ENCODE measurements around the gene KRT5.

Gene KRT5

GRCh38 chr12:52535574-52535973, 15.4 kb upstream of the KRT5 start:
- DNase-seq = peak; percentile 27

- DNase-seq = no peak
Measured at GRCh38 chr12:52534482-52534881, 14.3 kb upstream of the KRT5 start.

GRCh38 chr12:52533686-52534470, 13.7 kb upstream of the KRT5 start:
- DNase-seq = no peak

GRCh38 chr12:52532636-52533035, 12.4 kb upstream of the KRT5 start:
- DNase-seq = no peak

- DNase-seq = no peak
Measured at GRCh38 chr12:52531566-52532300, 11.5 kb upstream of the KRT5 start.

- DNase-seq = no peak
Measured at GRCh38 chr12:52530905-52531304, 10.7 kb upstream of the KRT5 start.

GRCh38 chr12:52530366-52530765, 10.2 kb upstream of the KRT5 start:
- no peak for DNase-seq

- DNase-seq = no peak
Measured at GRCh38 chr12:52529846-52530245, 9.7 kb upstream of the KRT5 start.

GRCh38 chr12:52529417-52529816, 9.2 kb upstream of the KRT5 start:
- no peak for DNase-seq

GRCh38 chr12:52528641-52529143, 8.5 kb upstream of the KRT5 start:
- DNase-seq = no peak

GRCh38 chr12:52527121-52527800, 7.1 kb upstream of the KRT5 start:
- no peak for DNase-seq

GRCh38 chr12:52526511-52526951, 6.3 kb upstream of the KRT5 start:
- DNase-seq = no peak

- DNase-seq = no peak
Measured at GRCh38 chr12:52525661-52526499, 5.7 kb upstream of the KRT5 start.

GRCh38 chr12:52524898-52525591, 4.9 kb upstream of the KRT5 start:
- no peak for DNase-seq

- DNase-seq = no peak
Measured at GRCh38 chr12:52524241-52524897, 4.2 kb upstream of the KRT5 start.

- DNase-seq = no peak
Measured at GRCh38 chr12:52523824-52524223, 3.6 kb upstream of the KRT5 start.

GRCh38 chr12:52522346-52523011, 2.3 kb upstream of the KRT5 start:
- DNase-seq = no peak

- no peak for DNase-seq
Measured at GRCh38 chr12:52521568-52522266, 1.5 kb upstream of the KRT5 start.

GRCh38 chr12:52521175-52521567, 977 bp upstream of the KRT5 start:
- DNase-seq = no peak

GRCh38 chr12:52519387-52519703, 849 bp downstream of the KRT5 start:
- DNase-seq = no peak

All from NCI-H524 treated with DMSO at 0.1 percent for 48 hours (cell line).